ENCODE measurements around the gene POLR1F.

- TF ChIP-seq MAX (CRISPR knock-in tag; IDR thresholded peaks at IDR 0.05) (no peak), PRDM15 (CRISPR knock-in tag; IDR thresholded peaks at IDR 0.05) (no peak), FOXP4 (CRISPR knock-in tag; IDR thresholded peaks at IDR 0.05) (no peak), ZNF121 (CRISPR knock-in tag; IDR thresholded peaks at IDR 0.05) (no peak), CTCF (IDR thresholded peaks at IDR 0.05) (no peak), E2F4 (CRISPR knock-in tag; IDR thresholded peaks at IDR 0.05; ENCODE audit: borderline replicate concordance, low read depth) (no peak)
Observed at GRCh38 chr7:19696926-19697325, 11.9 kb downstream of the POLR1F start.

Measured in WTC11 (cell line).